ENCODE results near the gene GRM8.

The GRM8 gene

DNA sequence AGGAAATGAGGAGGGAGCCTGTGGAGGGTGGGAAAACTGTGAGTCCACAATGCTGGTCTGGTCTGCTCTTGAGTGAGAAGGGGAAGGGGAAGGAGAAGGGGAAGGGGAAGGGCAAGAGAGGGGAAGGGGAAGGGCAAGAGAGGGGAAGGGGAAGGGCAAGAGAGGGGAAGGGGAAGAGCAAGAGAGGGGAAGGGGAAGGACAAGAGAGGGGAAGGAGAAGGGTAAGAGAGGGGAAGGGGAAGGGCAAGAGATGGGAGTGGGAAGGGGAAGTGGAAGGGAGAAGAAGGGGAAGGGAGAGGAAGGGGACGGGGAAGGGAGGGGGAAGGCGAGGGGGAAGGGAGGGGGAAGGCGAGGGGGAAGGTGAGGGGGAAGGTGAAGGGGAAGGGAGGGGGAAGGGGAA is 213.2 kb downstream of the GRM8 start:
- no peak for DNase-seq (ENCODE audit: low read depth)
- TF ChIP-seq, protein P1, sequence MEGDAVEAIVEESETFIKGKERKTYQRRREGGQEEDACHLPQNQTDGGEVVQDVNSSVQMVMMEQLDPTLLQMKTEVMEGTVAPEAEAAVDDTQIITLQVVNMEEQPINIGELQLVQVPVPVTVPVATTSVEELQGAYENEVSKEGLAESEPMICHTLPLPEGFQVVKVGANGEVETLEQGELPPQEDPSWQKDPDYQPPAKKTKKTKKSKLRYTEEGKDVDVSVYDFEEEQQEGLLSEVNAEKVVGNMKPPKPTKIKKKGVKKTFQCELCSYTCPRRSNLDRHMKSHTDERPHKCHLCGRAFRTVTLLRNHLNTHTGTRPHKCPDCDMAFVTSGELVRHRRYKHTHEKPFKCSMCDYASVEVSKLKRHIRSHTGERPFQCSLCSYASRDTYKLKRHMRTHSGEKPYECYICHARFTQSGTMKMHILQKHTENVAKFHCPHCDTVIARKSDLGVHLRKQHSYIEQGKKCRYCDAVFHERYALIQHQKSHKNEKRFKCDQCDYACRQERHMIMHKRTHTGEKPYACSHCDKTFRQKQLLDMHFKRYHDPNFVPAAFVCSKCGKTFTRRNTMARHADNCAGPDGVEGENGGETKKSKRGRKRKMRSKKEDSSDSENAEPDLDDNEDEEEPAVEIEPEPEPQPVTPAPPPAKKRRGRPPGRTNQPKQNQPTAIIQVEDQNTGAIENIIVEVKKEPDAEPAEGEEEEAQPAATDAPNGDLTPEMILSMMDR (IDR thresholded peaks at IDR 0.05; ENCODE audit: low read depth, low read length, missing control alignments) = no peak
- no peak overlapping the region for H3K4me3 ChIP-seq (ENCODE audit: low read depth, low read length)
- in situ Hi-C loops (cut with HindIII; ENCODE audit: low sequenced_read_pairs) = no loop called here

DNA sequence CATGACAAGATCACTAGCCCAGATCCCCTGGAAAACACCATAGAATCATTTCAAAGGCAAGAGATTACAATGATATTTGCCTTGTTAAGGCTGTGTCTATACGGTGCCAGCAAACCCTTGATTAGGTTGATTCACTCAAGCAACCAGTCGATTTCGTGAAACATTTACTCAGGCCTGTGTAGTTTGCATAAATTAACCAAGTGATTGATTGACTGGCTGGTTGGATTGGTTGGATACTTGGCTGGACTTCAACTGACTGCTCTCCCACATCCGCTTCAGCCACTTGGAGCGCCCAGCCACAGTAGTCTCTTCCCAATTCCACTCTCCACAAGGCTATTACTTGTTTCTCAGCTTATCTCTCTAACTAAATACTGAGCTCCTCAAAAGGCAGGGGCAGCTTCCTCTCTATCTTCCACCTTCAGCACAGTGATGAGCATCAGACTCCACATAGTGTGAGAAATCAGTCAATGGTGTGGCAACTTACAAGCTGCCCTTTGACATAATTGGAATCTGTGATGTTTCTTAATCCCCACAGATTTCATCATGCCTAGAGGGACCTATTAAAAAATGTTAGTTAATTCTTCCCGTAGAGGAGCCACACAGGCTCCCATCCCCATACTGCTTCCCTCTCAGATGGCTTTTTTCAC is 217.4 kb downstream of the GRM8 start:
- DNase-seq (ENCODE audit: low read depth) = no peak
- no peak overlapping the region for H3K4me3 ChIP-seq (ENCODE audit: low read depth, low read length)
- in situ Hi-C loops (cut with HindIII; ENCODE audit: low sequenced_read_pairs) = no loop called here
- TF ChIP-seq, protein P1 (IDR thresholded peaks at IDR 0.05; ENCODE audit: low read depth, low read length, missing control alignments) = no peak

DNA sequence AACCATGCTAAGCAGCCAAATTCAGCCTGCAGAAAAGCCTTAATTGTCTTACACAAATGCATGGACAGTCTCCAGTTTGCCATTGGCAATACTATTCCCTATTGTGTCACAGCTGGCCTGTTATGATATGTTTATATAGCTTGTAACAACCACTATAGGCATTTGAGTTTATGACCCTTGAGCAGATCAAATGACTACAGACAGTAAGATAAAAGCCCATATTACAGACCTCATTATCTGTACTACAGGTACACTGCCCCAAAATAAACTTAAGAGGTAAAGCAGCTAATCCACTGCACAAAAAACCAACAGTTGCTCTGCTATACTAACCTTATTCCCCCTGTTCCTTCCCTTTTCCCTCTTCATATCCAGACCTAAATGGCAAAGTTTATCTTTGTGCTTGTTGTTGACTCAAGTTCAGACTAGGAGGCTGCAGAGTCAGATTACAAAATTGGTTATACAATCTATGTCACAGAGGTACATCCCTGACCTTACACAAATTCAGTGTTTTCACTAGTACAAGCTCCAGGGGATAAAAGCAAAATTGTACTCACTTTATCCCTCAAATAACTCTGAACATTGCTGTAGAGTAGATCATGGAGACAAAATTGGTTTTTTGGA is 218.4 kb downstream of the GRM8 start:
- TF ChIP-seq, protein P1 (IDR thresholded peaks at IDR 0.05; ENCODE audit: low read depth, low read length, missing control alignments) = no peak
- H3K4me3 ChIP-seq (ENCODE audit: low read depth, low read length) = no peak overlapping the region
- in situ Hi-C loops (cut with HindIII; ENCODE audit: low sequenced_read_pairs) = no loop called here
- no peak for DNase-seq (ENCODE audit: low read depth)

DNA sequence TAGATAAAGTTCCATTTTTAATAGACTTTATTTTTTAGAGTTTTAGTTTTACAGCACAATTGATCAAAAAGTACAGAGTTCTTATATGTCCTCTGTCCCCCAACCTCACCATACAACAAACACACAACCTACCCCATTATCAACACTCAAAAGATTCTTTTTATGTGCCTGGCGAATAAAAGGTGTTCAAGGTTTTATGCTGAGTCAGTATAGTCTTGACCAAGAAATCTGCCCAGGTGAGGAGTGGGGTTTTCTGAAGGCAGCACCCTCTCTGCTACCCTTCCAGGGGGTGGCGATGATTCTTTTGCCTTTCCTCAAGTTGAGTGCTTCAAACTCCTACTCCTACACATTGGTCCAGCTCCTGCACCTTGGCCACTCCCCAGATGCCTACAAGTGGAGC is 222.9 kb downstream of the GRM8 start:
- in situ Hi-C loops (cut with HindIII; ENCODE audit: low sequenced_read_pairs) = no loop called here
- DNase-seq (ENCODE audit: low read depth) = no peak
- H3K4me3 ChIP-seq (ENCODE audit: low read depth, low read length) = no peak overlapping the region
- TF ChIP-seq, protein P1 (IDR thresholded peaks at IDR 0.05; ENCODE audit: low read depth, low read length, missing control alignments) = no peak

DNA sequence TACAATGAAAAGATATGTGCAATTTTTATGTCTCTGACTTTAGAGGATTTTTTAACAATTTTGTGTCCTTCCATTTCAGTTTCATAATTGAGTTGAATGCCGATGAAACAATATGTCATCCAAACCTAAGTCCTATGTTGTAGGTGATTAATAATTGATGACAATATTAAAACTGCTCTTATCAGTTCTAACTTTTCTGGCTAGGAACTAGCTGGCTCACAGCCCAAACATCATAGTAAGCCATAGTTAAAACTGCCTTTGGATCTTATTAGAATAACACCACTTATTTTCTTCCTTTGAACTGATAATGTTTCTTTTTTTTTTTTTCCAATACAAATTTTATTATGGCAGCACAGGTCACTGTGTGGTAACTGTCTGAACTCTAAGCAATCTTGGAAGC is 230.9 kb downstream of the GRM8 start:
- in situ Hi-C loops (cut with HindIII; ENCODE audit: low sequenced_read_pairs) = no loop called here
- TF ChIP-seq, protein P1 (IDR thresholded peaks at IDR 0.05; ENCODE audit: low read depth, low read length, missing control alignments) = no peak

DNA sequence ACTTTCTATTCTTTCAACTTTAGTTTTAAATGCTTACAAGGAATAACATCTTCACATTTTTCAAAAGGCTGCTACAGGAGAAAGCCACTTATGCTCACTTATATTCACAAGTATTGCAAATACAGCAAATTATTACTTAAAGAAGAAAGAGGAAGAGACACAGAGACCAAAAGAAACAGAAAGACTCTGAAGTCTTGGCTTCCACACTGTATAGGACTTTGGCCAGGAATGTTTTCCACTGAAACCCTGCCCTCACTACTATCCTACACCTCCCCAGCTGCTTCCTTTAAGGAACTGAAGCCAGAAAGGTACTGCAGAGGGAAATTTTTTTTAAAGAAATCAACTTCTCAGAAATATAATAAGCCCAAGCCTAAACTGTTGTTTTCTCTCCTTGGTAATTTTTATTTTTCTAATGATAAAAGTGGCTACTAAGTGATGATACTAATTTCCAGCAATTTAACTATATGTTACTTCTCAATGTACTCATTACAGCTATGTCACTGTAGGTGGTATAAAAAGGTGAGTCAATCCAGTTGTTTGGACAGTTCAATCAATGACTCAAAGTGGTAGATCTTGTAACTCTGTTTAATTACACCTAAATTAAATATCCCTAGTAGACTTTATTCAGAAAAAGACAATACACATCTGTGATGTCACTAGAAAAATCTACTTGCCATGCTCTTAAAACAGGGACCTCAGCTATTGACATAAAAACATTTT is 231.6 kb downstream of the GRM8 start:
- H3K4me3 ChIP-seq (ENCODE audit: low read depth, low read length) = no peak overlapping the region
- DNase-seq (ENCODE audit: low read depth) = no peak
- in situ Hi-C loops (cut with HindIII; ENCODE audit: low sequenced_read_pairs) = no loop called here
- TF ChIP-seq, protein P1 (IDR thresholded peaks at IDR 0.05; ENCODE audit: low read depth, low read length, missing control alignments) = no peak

More for the DNA sequence above, 230.9 kb downstream of the GRM8 start:
- no peak for DNase-seq (ENCODE audit: low read depth)
- H3K4me3 ChIP-seq (ENCODE audit: low read depth, low read length) = no peak overlapping the region

Data from astrocyte of the cerebellum (primary cell).